SU-DHL-6 (cell line): ENCODE results near the gene ITGA7.

Experiments
- EZH2phosphoT487 ChIP-seq: fragments of 200-600 bp; sonication (generic), shearing (Covaris generic); conservative IDR thresholded peaks from 2 replicates; pipeline ENCODE4 v1.6.1; 2018; ENCODE audit warnings: mild to moderate bottlenecking, antibody characterized with exemption, low read length, moderate library complexity, mixed read lengths
- TF ChIP-seq, protein P1 (sequence below): fragments of 200-600 bp; sonication (generic); IDR thresholded peaks from one replicate; pipeline ENCODE4 v1.5.1; 2017; ENCODE audit warnings: antibody characterized with exemption, mild to moderate bottlenecking, low read length, moderate library complexity; ENCODE audit not compliant: insufficient read depth, poor library complexity, severe bottlenecking

GRCh38 chr12:55705782-55706402 lies 1.8 kb downstream of the ITGA7 start:
- TF ChIP-seq, protein P1, sequence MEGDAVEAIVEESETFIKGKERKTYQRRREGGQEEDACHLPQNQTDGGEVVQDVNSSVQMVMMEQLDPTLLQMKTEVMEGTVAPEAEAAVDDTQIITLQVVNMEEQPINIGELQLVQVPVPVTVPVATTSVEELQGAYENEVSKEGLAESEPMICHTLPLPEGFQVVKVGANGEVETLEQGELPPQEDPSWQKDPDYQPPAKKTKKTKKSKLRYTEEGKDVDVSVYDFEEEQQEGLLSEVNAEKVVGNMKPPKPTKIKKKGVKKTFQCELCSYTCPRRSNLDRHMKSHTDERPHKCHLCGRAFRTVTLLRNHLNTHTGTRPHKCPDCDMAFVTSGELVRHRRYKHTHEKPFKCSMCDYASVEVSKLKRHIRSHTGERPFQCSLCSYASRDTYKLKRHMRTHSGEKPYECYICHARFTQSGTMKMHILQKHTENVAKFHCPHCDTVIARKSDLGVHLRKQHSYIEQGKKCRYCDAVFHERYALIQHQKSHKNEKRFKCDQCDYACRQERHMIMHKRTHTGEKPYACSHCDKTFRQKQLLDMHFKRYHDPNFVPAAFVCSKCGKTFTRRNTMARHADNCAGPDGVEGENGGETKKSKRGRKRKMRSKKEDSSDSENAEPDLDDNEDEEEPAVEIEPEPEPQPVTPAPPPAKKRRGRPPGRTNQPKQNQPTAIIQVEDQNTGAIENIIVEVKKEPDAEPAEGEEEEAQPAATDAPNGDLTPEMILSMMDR = peak; percentile 74
- no peak for TF ChIP-seq EZH2phosphoT487
